A172 (cell line): ENCODE results near the gene NAXD. TPM values are rescaled to one million over a fixed set of nuclear protein-coding genes. Genes with fewer than 3 reads are reported as not detected.
"Not testable (repeated sequence)": the region's sequence is repeated elsewhere in the genome, so short reads cannot be mapped to it uniquely, and the experiment has no call there.

Experiments used
- DNase-seq: peaks from one replicate; pipeline ENCODE4 v3.0.0-alpha.2; 2015; ENCODE audit warnings: low spot score
- total RNA-seq: library from RNA; depleted of rRNA; stranded (reverse); fragments of >200 nt; shearing (Covaris generic); gene quantifications from 2 replicates; pipeline ENCODE4 v1.2.3, GENCODE V29; 2014; rRNA removed

NAXD gene
- 4.8 and 7.2 TPM in 2 replicates for total RNA-seq

- peak; percentile 53 for DNase-seq
These were observed at the start of gene NAXD for GRCh38 chr13:110615322-110616102. Gene NAXD, plus strand, starts transcription at chr13:110615545. Its CDS starts 57 bp downstream, at chr13:110615602.

DNA sequence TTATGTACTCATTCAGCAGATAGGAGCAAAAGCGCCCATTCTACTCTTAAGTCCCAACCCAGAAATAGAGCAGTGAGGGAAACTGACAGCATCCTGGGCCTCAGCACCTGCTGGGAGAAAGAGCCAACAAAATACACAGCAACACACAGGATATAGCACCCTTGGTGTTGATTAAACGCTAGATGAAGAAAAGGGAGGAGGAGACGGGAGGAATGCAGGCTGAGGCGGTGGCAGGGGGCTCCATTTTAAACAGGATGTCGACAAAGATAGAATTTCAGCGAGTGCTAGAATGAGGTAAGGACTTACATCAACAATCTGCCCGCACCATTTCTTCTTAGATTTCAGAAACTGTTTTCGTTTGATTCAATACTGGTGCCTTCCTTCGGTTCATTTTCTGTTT lies 49.2 kb upstream of the NAXD start:
- DNase-seq: no peak

GRCh38 chr13:110568612-110569011 lies 46.7 kb upstream of the NAXD start:
- no peak for DNase-seq

- DNase-seq: not testable (repeated sequence)
These were observed 45.4 kb upstream of the NAXD start for GRCh38 chr13:110569962-110570361.

GRCh38 chr13:110570886-110571285 lies 44.5 kb upstream of the NAXD start:
- DNase-seq: no peak

- no peak for DNase-seq
These were observed 43.2 kb upstream of the NAXD start for GRCh38 chr13:110571896-110572777.

- no peak for DNase-seq
These were observed 42.6 kb upstream of the NAXD start for GRCh38 chr13:110572778-110573118.

- no peak for DNase-seq
These were observed 41.2 kb upstream of the NAXD start for GRCh38 chr13:110574161-110574560.

- DNase-seq: peak; percentile 65
These were observed 39.8 kb upstream of the NAXD start for GRCh38 chr13:110575322-110576069.

DNA sequence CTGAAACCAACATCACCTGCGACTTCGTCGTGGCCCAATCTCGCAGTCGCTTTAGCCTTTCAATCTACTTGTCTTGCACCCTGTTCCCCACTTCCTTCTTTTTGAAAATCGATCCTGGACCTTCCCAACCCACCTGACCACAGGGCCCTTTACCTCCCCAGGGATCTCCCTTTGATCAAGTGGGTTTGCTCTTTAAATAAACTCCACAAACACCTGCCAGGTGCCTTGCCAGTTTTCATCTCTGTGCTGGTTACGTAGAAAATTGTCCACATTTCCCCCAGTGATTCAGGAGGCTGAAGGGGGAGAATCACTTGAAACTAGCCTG lies 39.3 kb upstream of the NAXD start:
- no peak for DNase-seq

DNA sequence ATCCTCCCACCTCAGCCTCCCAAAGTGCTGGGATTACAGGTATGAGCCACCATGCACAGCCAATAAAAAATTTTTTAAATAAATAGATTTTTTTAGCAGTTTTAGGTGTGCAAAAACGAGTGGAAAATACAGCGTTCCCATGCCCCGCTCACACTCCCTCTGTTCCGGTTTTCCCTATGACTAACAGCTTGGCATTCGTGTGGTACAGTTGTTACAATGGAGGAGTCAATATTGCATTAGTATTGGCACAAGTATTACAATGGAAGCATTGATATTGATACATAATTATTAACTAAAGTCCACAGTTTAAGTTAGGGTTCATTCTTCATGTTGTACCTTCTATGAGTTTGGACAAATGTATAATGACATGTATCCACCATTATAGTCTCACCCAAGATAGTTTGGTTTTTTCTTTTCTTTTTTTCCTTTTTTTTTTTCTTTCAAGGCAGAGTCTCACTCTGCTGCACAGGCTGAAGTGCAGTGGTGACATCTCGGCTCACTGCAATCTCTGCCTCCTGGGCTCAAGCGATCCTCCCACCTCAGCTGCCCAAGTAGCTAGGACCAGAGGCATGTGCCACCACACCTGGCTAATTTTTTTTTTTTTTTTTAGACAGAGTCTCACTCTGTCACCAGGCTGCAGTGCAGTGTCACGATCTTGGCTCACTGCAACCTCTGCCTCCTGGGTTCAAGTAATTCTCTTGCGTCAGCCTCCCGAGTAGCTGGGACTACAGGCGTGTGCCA lies 38.4 kb upstream of the NAXD start:
- no peak for DNase-seq

DNA sequence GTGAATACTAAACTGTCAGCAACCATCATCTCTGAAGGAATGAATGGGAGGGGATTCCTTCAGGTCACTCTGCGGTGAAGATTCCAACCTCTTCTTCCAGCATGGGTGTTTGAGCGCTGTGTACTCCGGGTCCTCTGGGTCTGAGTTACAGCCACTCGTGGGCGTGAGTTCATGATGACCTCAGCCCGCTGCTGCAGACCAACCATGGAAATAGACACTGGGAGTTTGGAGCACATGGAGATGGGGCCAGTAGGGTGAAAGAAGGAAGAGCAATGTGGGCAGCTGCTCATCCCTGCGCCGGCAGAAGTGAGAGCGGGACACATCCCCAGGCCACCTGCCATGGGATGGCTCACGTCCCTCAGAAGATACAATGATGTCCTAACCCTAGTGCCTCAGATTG lies 37.0 kb upstream of the NAXD start:
- DNase-seq: no peak

DNA sequence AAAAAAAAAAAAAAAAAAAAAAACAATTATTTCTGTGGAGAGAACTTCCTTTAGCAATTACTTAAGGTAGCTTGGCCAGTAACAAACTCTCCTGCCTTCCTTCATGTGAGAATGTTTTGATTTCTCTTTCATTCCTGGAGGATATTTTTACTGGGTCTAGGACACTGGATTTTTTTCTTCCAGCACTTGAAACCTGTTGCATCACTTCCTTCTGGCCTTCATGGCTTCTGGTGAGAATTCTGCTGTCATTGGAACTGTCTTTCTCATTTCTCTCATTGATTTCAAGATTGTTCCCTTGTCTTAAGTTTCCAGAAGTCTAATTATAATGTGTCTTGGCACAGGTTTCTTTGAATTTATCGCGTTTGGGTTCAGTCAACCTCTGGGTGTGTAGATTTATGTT lies 34.5 kb upstream of the NAXD start:
- DNase-seq: no peak

- DNase-seq: no peak
These were observed 33.7 kb upstream of the NAXD start for GRCh38 chr13:110581506-110582185.

- DNase-seq: no peak
These were observed 32.9 kb upstream of the NAXD start for GRCh38 chr13:110582421-110582954.

DNA sequence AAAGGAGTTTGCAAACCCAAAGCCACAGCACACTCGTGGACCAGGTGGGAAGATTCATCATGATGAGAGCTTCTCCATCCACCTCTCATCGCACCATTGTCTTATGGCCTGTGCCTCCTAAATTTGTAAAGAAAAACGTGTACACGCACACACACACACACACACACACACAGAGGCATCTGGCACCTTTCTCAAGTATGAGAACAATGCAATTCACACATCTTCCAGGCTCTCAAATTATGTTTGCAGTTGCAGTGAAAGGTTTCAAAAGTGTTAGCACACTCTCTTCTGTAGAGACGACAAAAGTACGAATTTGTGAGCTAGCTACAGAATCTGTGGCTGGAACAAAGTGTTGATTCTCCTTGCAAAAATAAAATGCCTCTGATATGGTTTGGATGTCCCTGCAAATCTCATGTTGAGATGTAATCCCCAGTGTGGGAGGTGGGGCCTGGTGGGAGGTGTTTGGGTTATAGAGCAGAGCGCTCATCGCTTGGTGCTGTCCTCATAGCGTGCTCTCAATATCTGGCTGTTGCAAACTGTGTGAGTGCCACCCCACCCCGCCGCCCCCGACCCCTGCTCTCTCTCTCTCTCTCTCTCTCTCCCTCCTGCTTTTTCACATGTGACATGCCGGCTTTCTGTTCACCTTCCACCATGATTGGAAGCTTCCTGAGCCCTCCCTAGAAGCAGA lies 32.0 kb upstream of the NAXD start:
- DNase-seq: no peak

- DNase-seq: no peak
These were observed 25.5 kb upstream of the NAXD start for GRCh38 chr13:110589793-110590390.

- no peak for DNase-seq
These were observed 24.8 kb upstream of the NAXD start for GRCh38 chr13:110590577-110590976.

- no peak for DNase-seq
These were observed 22.7 kb upstream of the NAXD start for GRCh38 chr13:110592665-110593064.
